Measurements from ENCODE around the gene MARK3. TPM values are rescaled to one million over a fixed set of nuclear protein-coding genes. Genes with fewer than 3 reads are reported as not detected.

The MARK3 gene
- total and polyA plus RNA-seq, 2 of the 4 experiments (the other 2 are of a cell fraction) = 78.5 to 80.5 TPM

DNA sequence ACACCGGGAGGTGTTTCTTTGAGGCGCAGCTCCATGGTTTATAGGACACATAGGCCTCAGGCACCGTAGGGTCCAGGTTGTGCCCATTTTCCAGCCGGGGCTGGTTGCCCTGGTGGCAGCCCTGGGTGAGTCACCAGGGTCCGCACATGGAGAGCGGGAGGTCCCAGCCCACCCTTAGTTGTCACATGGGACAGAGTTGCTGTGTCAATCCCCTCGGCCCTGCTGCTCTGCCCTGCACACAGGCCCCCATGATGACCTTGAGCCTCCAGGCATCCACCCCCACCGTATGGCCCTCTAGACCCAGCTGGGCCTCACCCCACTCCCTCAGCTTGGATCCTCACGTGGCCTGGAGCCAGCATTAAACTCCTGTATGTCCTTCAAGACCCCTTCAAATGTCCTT lies 151.5 kb downstream of the MARK3 start:
- Histone ChIP-seq H3K23ac (ENCODE audit: low read depth, low read length) (no peak overlapping the region), H3K36me3 (ENCODE audit: control insufficient read depth, insufficient read depth, low read length) (peaks cover 11% of the 10 kb centered on the region; the same call in 1 of the 2 replicates), H3K79me1 (ENCODE audit: low read depth in 1 of 2, low read length in 2 of 2) (peaks cover 0 to 9% of the 10 kb centered on the region in 2 experiments; a peak in 1 of 4 replicates), H2AFZ (replicated peaks; ENCODE audit: low read length, poor library complexity) (no peak overlapping the region), H3K4me2 (ENCODE audit: low read depth, low read length) (no peak overlapping the region), H3K4ac (ENCODE audit: low read depth, low read length) (no peak overlapping the region), H3K14ac (replicated peaks; ENCODE audit: low read depth, low read length) (no peak overlapping the region), H4K8ac (ENCODE audit: low read depth in 2 of 2, low read length in 2 of 2) (no peak overlapping the region), H3K9me1 (ENCODE audit: insufficient read depth, low read length) (no peaks in the 10 kb centered on the region), H3K27ac (ENCODE audit: insufficient read depth, low read length) (no peak overlapping the region; the same call in 1 of the 2 replicates), H2BK15ac (ENCODE audit: low read depth, low read length) (no peak overlapping the region), H3K9ac (ENCODE audit: low read depth, low read length) (no peak overlapping the region), H4K91ac (ENCODE audit: insufficient read depth, low read depth, low read length) (no peak overlapping the region), H3K4me1 (ENCODE audit: control insufficient read depth, insufficient read depth, low read length) (peaks cover 15% of the 10 kb centered on the region), H3K4me3 (ENCODE audit: insufficient read depth, low read depth, low read length) (no peak overlapping the region), H3K27me3 (ENCODE audit: control insufficient read depth, insufficient read depth, low read length) (no peaks in the 10 kb centered on the region), H2BK20ac (ENCODE audit: low read depth, low read length) (no peak overlapping the region), H3K9me3 (ENCODE audit: control insufficient read depth, insufficient read depth, low read length) (no peaks in the 10 kb centered on the region), H4K20me1 (ENCODE audit: insufficient read depth, low read length) (peaks cover 5% of the 10 kb centered on the region; the same call in 1 of the 2 replicates), H2BK120ac (ENCODE audit: low read depth, low read length) (no peak overlapping the region), H3K56ac (ENCODE audit: extremely low read depth, insufficient read depth, low read length) (no peak overlapping the region), H2AK5ac (ENCODE audit: low read depth, low read length) (peak overlapping the region; percentile 43; the same call in 1 of the 2 replicates), H2AK9ac (replicated peaks; ENCODE audit: low read depth, low read length, poor library complexity) (no peak overlapping the region), H3K18ac (ENCODE audit: low read depth, low read length) (no peak overlapping the region), H2BK5ac (ENCODE audit: low read depth, low read length, poor library complexity, severe bottlenecking) (no peak overlapping the region), H4K5ac (ENCODE audit: low read depth, low read length) (no peak overlapping the region)
- 59% methylated on average over 7 of the region's 9 CpGs; no CpG with 5 or more reads in 1 of the 2 experiments for WGBS, 2 experiments (ENCODE audit: extremely low coverage in 2 of 2, insufficient read length in 1 of 2)
- no peak for DNase-seq
- intact Hi-C loops (cut with micrococcal nuclease) (no loop called here), in situ Hi-C loops (cut with MboI; ENCODE audit: low sequenced_read_pairs) (no loop called here), dilution Hi-C loops (cut with HindIII; ENCODE audit: low sequenced_read_pairs, unreplicated experiment) (no loop called here)
- TF ChIP-seq CHD1 (IDR thresholded peaks at IDR 0.05; ENCODE audit: low read depth, low read length) (no peak), RFX5 (IDR thresholded peaks at IDR 0.05; ENCODE audit: low read depth, low read length) (no peak), MXI1 (IDR thresholded peaks at IDR 0.05; ENCODE audit: borderline replicate concordance, low read depth, low read length) (no peak), RAD21 (IDR thresholded peaks at IDR 0.05; ENCODE audit: low read length) (no peak), MAFK (IDR thresholded peaks at IDR 0.05; ENCODE audit: low read depth, low read length) (no peak), BHLHE40 (IDR thresholded peaks at IDR 0.05; ENCODE audit: low read depth, low read length) (no peak), NFE2L2 (IDR thresholded peaks at IDR 0.05; ENCODE audit: low read depth, low read length) (no peak)
- TF ChIP-seq, protein P1, sequence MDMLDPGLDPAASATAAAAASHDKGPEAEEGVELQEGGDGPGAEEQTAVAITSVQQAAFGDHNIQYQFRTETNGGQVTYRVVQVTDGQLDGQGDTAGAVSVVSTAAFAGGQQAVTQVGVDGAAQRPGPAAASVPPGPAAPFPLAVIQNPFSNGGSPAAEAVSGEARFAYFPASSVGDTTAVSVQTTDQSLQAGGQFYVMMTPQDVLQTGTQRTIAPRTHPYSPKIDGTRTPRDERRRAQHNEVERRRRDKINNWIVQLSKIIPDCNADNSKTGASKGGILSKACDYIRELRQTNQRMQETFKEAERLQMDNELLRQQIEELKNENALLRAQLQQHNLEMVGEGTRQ (IDR thresholded peaks at IDR 0.05; ENCODE audit: low read depth, low read length) = no peak
- TF ChIP-seq, protein P2, sequence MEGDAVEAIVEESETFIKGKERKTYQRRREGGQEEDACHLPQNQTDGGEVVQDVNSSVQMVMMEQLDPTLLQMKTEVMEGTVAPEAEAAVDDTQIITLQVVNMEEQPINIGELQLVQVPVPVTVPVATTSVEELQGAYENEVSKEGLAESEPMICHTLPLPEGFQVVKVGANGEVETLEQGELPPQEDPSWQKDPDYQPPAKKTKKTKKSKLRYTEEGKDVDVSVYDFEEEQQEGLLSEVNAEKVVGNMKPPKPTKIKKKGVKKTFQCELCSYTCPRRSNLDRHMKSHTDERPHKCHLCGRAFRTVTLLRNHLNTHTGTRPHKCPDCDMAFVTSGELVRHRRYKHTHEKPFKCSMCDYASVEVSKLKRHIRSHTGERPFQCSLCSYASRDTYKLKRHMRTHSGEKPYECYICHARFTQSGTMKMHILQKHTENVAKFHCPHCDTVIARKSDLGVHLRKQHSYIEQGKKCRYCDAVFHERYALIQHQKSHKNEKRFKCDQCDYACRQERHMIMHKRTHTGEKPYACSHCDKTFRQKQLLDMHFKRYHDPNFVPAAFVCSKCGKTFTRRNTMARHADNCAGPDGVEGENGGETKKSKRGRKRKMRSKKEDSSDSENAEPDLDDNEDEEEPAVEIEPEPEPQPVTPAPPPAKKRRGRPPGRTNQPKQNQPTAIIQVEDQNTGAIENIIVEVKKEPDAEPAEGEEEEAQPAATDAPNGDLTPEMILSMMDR (conservative IDR thresholded peaks at IDR 0.05; ENCODE audit: low read depth, low read length) = no peak
- TF ChIP-seq, protein P3, sequence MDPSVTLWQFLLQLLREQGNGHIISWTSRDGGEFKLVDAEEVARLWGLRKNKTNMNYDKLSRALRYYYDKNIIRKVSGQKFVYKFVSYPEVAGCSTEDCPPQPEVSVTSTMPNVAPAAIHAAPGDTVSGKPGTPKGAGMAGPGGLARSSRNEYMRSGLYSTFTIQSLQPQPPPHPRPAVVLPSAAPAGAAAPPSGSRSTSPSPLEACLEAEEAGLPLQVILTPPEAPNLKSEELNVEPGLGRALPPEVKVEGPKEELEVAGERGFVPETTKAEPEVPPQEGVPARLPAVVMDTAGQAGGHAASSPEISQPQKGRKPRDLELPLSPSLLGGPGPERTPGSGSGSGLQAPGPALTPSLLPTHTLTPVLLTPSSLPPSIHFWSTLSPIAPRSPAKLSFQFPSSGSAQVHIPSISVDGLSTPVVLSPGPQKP (IDR thresholded peaks at IDR 0.05; ENCODE audit: borderline replicate concordance, low read depth, low read length) = no peak
- ChIA-PET POLR2A (ENCODE audit: unreplicated experiment) (no interaction called here), CTCF (no interaction called here)
- BruUV-seq (replicated peaks) = no TSS peak
- no peak for ATAC-seq (ENCODE audit: low read depth)

All from IMR-90 (cell line).